ENCODE data around the gene TTC33.

TTC33 gene

DNA sequence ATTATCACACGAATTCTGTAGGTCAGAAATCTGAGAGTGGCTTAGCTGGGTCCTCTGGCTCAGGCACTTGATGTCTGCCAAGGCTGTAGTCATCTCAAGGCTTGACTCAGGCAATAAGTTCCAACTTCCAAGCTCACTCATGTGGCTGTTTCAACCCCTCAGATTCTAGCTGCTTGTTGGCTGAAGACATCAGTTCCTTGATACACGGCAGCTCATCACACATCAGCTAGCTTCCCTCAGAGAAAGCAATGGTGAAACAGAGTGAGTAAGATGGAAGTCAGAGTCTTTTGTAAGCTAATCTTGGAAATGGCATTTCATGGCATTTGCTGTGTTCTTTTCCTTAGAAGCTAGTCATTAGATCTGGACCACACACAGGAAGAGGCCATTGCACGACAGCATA, 280.2 kb downstream of the TTC33 start:
- no peak for DNase-seq

DNA sequence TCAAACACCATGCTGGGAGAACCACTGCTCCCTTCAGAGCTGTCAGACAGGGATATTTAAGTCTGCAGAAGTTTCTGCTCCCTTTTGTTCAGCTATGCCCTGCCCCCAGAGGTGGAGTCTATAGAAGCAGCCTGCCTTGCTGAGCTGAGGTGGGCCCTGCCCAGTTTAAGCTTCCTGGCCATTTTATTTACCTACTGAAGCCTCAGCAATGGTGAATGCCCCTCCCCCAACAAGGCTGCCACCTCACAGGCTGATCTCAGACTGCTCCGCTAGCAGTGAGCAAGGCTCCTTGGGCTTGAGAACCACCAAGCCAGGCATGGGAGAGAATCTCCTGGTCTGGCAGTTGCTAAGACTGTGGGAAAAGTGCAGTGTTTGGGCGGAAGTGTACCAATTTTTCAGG, 281.5 kb downstream of the TTC33 start:
- DNase-seq, result no peak

DNA sequence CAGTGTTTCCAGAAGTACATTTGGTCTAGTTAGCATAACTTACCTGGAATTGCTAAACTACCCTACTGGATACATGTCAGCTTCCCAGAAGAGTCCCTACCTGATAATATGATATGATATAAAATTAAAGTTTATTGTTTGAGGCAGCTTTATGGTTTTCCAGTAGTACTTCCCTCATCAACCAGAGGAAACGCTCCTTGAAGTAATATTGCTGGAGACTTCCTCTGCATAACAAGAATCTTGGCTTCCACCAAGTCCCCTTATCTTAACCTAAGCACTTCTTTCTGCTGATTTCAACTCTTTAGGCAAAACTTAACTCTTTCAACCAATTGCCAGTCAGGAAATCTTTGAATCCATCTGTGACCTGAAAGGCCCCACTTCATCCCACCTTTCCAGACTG, 290.3 kb downstream of the TTC33 start:
- DNase-seq, result no peak

DNA sequence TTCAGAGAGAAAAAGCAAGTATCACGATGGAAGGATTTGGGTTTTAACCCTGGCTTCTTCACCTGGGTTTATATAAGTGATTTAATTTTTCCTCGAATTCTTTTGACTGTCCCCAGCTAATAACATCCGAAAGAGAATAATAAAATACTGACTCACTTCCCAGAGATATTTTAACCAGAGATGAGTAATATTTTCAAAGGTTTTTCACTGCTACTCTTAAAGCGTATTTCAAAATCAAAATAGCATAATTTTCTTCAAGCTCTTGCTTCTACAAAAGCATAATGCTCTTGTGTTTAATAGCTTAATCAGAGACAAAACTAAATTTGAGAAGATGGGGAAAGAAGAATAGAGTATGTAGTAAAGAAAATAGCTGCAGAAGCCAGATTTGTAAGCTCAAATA, 291.2 kb downstream of the TTC33 start:
- no peak for DNase-seq

All from stimulated activated naive CD4-positive, alpha-beta T cell (primary cell).